ENCODE measurements around the gene URB2. TPM values are rescaled to one million over a fixed set of nuclear protein-coding genes. Genes with fewer than 3 reads are reported as not detected.

Gene URB2
- total and polyA plus RNA-seq, 2 donors (not counting 3 experiments of a cell fraction or from before 2014, with no cell fraction given) = 4.7 to 12.4 TPM

DNA sequence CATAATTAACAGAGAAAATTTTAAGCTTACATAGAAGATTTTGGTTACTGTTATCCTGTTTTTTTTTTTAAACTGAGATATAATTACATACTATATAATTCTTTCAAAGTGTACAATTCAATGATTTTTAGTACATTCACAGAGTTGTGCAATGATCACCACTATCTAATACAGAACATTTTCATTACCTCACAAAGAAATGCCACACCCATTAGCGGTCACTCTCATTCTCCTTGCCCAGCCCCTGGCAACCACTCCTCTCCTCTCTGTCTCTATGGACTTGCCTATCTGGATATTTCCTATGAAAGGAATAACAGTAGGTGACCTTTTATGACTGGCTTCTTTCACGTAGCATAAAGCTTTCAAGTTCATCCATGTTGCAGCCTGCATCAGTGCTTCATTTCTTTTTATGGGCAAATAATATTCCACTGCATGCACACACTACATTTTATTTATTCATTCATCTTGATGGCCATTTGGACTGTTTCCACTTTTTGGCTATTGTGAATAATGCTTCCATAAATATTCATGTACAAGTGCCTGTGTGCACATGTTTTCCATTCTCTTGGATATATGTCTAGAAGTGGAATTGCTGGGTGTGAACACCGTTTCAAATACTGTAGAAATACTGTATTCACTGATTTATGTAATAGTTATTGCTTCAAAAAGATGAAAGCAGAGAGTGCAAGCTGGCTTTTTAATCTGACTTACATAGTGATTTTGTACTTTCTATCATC, 26.7 kb upstream of the URB2 start:
- intact Hi-C loops (cut with micrococcal nuclease) = no loop called here
- dilution Hi-C loops (cut with MboI; ENCODE audit: extremely low pct_ligation_motif_present, low sequenced_read_pairs) = no loop called here
- no peaks in the 10 kb centered on the region for H3K4me1 ChIP-seq (ENCODE audit: control insufficient read depth, extremely low read depth, insufficient read depth, low read length)
- ChIA-PET CTCF (interaction anchor here (1.5 kb wide), 1 partner anchor 22 kb away, joined by 5 read pairs; no protein-coding TSS in a partner anchor), POLR2A (no interaction called here)
- H3K9ac ChIP-seq (replicated peaks; ENCODE audit: extremely low read depth, insufficient read depth, low read length) = no peak overlapping the region
- no TSS peak for BruUV-seq (replicated peaks)
- no peak overlapping the region for H3K27ac ChIP-seq (ENCODE audit: insufficient read depth, low read depth, low read length)
- H3K9me3 ChIP-seq (replicated peaks; ENCODE audit: control insufficient read depth, insufficient read depth, low read length) = no peaks in the 10 kb centered on the region
- DNase-seq (ENCODE audit: low read depth, low spot score) = no peak
- no peak overlapping the region for H2AFZ ChIP-seq (ENCODE audit: low read depth, low read length)
- FAIRE-seq = no peak
- H3K4me2 ChIP-seq (ENCODE audit: insufficient read depth, low read length) = no peak overlapping the region
- peaks cover 22% of the 10 kb centered on the region for H3K79me2 ChIP-seq (ENCODE audit: control insufficient read depth, insufficient read depth, low read length)
- no peaks in the 10 kb centered on the region for H3K9me1 ChIP-seq (replicated peaks; ENCODE audit: control insufficient read depth, extremely low read depth, insufficient read depth, low read length)
- no peaks in the 10 kb centered on the region for H4K20me1 ChIP-seq (replicated peaks; ENCODE audit: control insufficient read depth, extremely low read depth, insufficient read depth, low read length)
- no peaks in the 10 kb centered on the region for H3K27me3 ChIP-seq (ENCODE audit: control insufficient read depth in 2 of 2, insufficient read depth in 2 of 2, low read length in 2 of 2)
- TF ChIP-seq, protein P1, sequence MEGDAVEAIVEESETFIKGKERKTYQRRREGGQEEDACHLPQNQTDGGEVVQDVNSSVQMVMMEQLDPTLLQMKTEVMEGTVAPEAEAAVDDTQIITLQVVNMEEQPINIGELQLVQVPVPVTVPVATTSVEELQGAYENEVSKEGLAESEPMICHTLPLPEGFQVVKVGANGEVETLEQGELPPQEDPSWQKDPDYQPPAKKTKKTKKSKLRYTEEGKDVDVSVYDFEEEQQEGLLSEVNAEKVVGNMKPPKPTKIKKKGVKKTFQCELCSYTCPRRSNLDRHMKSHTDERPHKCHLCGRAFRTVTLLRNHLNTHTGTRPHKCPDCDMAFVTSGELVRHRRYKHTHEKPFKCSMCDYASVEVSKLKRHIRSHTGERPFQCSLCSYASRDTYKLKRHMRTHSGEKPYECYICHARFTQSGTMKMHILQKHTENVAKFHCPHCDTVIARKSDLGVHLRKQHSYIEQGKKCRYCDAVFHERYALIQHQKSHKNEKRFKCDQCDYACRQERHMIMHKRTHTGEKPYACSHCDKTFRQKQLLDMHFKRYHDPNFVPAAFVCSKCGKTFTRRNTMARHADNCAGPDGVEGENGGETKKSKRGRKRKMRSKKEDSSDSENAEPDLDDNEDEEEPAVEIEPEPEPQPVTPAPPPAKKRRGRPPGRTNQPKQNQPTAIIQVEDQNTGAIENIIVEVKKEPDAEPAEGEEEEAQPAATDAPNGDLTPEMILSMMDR (IDR thresholded peaks at IDR 0.05; ENCODE audit: extremely low read depth in 1 of 2, insufficient read depth in 1 of 2, low read depth in 1 of 2, low read length in 2 of 2) = no peak
- TF ChIP-seq POLR2AphosphoS5 (IDR thresholded peaks at IDR 0.05; ENCODE audit: insufficient read depth, low read depth, low read length) = no peak
- TF ChIP-seq FOS (IDR thresholded peaks at IDR 0.05; ENCODE audit: borderline replicate concordance, insufficient read depth, low read length) = no peak
- no peak for TF ChIP-seq JUN (IDR thresholded peaks at IDR 0.05; ENCODE audit: borderline replicate concordance, insufficient read depth, insufficient read length, low read depth)
- no peak for TF ChIP-seq GATA2 (IDR thresholded peaks at IDR 0.05; ENCODE audit: insufficient read depth, insufficient read length, low read depth, low read length)
- TF ChIP-seq MYC (IDR thresholded peaks at IDR 0.05; ENCODE audit: low read depth, low read length) = no peak
- no peak for TF ChIP-seq POLR2A (IDR thresholded peaks at IDR 0.05; ENCODE audit: low read depth, low read length)
- no peak for TF ChIP-seq EZH2 (IDR thresholded peaks at IDR 0.05; ENCODE audit: borderline replicate concordance, low read depth, low read length, severe bottlenecking)
- TF ChIP-seq, protein P2, sequence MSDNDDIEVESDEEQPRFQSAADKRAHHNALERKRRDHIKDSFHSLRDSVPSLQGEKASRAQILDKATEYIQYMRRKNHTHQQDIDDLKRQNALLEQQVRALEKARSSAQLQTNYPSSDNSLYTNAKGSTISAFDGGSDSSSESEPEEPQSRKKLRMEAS (IDR thresholded peaks at IDR 0.05; ENCODE audit: insufficient read depth, insufficient read length) = no peak
- no peak overlapping the region for H3K4me3 ChIP-seq (replicated peaks in 1 of 3; ENCODE audit: insufficient read depth in 1 of 3, low read depth in 1 of 3, low read length in 3 of 3)
- peaks cover 3 to 9% of the 10 kb centered on the region in 2 experiments for H3K36me3 ChIP-seq (ENCODE audit: control insufficient read depth in 2 of 2, extremely low read depth in 1 of 2, insufficient read depth in 2 of 2, low read length in 2 of 2)

Measured in endothelial cell of umbilical vein (primary cell).